Astrocyte (in vitro differentiated cells and primary cell): ENCODE results near the gene SOBP. TPM values are rescaled to one million over a fixed set of nuclear protein-coding genes. Genes with fewer than 3 reads are reported as not detected.

ENCODE experiments used
- DNase-seq: peaks from one replicate; pipeline ENCODE4 v3.0.0-alpha.2; 2010; ENCODE audit warnings: low read depth
- FAIRE-seq: peaks from 2 replicates; lab custom pipeline; 2011; peaks lifted over from hg19 to GRCh38; lab: Jason Lieb, UNC
- H2AFZ ChIP-seq: 2 replicates; pipeline ENCODE4 v1.6.0; 2012; ENCODE audit warnings: low read depth, low read length, inconsistent platforms
- H3K27ac ChIP-seq: 2 replicates; pipeline ENCODE4 v1.5.1; 2011; ENCODE audit warnings: low read depth, low read length, inconsistent platforms
- H3K27me3 ChIP-seq: 2 replicates; pipeline ENCODE4 v1.6.0; 2011; ENCODE audit warnings: low read length, inconsistent platforms; ENCODE audit not compliant: insufficient read depth
- H3K36me3 ChIP-seq: 2 replicates; pipeline ENCODE4 v1.5.1; 2011; ENCODE audit warnings: low read length, inconsistent platforms; ENCODE audit not compliant: insufficient read depth
- H3K4me1 ChIP-seq: 2 replicates; pipeline ENCODE4 v1.5.1; 2011; ENCODE audit warnings: low read length, inconsistent platforms; ENCODE audit not compliant: insufficient read depth
- H3K4me2 ChIP-seq: 2 replicates; pipeline ENCODE4 v1.6.0; 2012; ENCODE audit warnings: low read length, inconsistent platforms
- H3K4me3 ChIP-seq: 2 replicates; pipeline ENCODE4 v1.5.1; 2011; ENCODE audit warnings: low read depth, mild to moderate bottlenecking, low read length, inconsistent platforms; ENCODE audit not compliant: insufficient read depth
- H3K79me2 ChIP-seq: 2 replicates; pipeline ENCODE4 v1.6.0; 2012; ENCODE audit warnings: mild to moderate bottlenecking, low read length, inconsistent platforms; ENCODE audit not compliant: insufficient read depth
- H3K9ac ChIP-seq: 2 replicates; pipeline ENCODE4 v1.6.0; 2012; ENCODE audit warnings: mild to moderate bottlenecking, low read length, inconsistent platforms
- H3K9me3 ChIP-seq: 2 replicates; pipeline ENCODE4 v1.5.1; 2012; ENCODE audit warnings: low read depth, mild to moderate bottlenecking, low read length, inconsistent platforms; ENCODE audit not compliant: insufficient read depth
- H4K20me1 ChIP-seq: 2 replicates; pipeline ENCODE4 v1.6.0; 2012; ENCODE audit warnings: low read length, inconsistent platforms; ENCODE audit not compliant: insufficient read depth
- H3K27ac Mint-ChIP-seq: one replicate; pipeline ENCODE4 v1.8.0; 2021; ENCODE audit warnings: mild to moderate bottlenecking, mixed read lengths; ENCODE audit not compliant: unreplicated experiment
- H3K27me3 Mint-ChIP-seq: one replicate; pipeline ENCODE4 v1.8.0; 2021; ENCODE audit warnings: low read depth, mixed read lengths; ENCODE audit not compliant: unreplicated experiment
- H3K36me3 Mint-ChIP-seq: one replicate; pipeline ENCODE4 v1.8.0; 2021; ENCODE audit warnings: low read depth, mixed read lengths; ENCODE audit not compliant: unreplicated experiment
- H3K4me1 Mint-ChIP-seq: one replicate; pipeline ENCODE4 v1.8.0; 2021; ENCODE audit warnings: low read depth, mixed read lengths; ENCODE audit not compliant: unreplicated experiment
- H3K4me3 Mint-ChIP-seq: one replicate; pipeline ENCODE4 v1.8.0; 2021; ENCODE audit warnings: mild to moderate bottlenecking, moderate library complexity, mixed read lengths; ENCODE audit not compliant: unreplicated experiment
- H3K9me3 Mint-ChIP-seq: one replicate; pipeline ENCODE4 v1.8.0; 2021; ENCODE audit warnings: mild to moderate bottlenecking, mixed read lengths; ENCODE audit not compliant: unreplicated experiment
- CTCF ChIP-seq: IDR thresholded peaks from 2 replicates; pipeline ENCODE4 v1.5.1; 2011; ENCODE audit warnings: low read depth, mild to moderate bottlenecking, inconsistent platforms, low read length, moderate library complexity; ENCODE audit not compliant: insufficient read depth
- EZH2 ChIP-seq: IDR thresholded peaks from 2 replicates; pipeline ENCODE4 v1.6.1; 2012; ENCODE audit warnings: mild to moderate bottlenecking, low read length, inconsistent platforms; ENCODE audit not compliant: insufficient read depth
- total RNA-seq: library from RNA; stranded (reverse); gene quantifications from 2 replicates; pipeline ENCODE4 v1.2.1, GENCODE V29; 2021

The SOBP gene
- total RNA-seq, 1 donor from 2014 or later, result 4.7 TPM

DNA sequence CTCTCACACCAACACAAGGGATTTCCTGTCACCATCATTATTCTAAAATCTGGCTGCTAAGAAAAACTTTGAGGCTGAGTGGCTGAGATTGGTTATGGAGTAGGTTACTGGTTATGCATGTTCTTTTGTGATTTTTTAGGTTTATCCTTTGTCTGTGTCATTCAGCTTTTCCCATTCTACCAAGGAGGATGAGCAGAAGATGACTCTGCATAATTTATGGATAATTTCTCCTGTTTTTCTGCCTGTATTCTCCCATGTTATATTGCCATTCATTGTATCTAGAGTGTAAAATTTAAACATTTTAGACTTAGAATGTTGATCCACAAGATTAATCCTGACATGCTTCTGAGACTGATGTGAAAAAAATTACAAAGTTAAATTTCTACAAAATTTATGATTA lies 67.8 kb downstream of the SOBP start:
- Histone ChIP-seq H3K9ac (no peak overlapping the region), H3K36me3 (no peaks in the 10 kb centered on the region), H3K4me1 (no peaks in the 10 kb centered on the region), H3K4me3 (no peak overlapping the region), H3K27ac (no peak overlapping the region), H3K9me3 (no peaks in the 10 kb centered on the region), H3K79me2 (no peaks in the 10 kb centered on the region), H3K27me3 (no peaks in the 10 kb centered on the region), H2AFZ (no peak overlapping the region), H3K4me2 (no peak overlapping the region), H4K20me1 (no peaks in the 10 kb centered on the region)
- H3K4me1 Mint-ChIP-seq, result no peaks in the 10 kb centered on the region
- no peak for DNase-seq
- peaks cover 3% of the 10 kb centered on the region for H3K27me3 Mint-ChIP-seq
- no peak for FAIRE-seq
- H3K36me3 Mint-ChIP-seq, result peaks cover 5% of the 10 kb centered on the region
- H3K9me3 Mint-ChIP-seq, result no peaks in the 10 kb centered on the region
- no peak overlapping the region for H3K4me3 Mint-ChIP-seq
- TF ChIP-seq CTCF (no peak), EZH2 (no peak)
- H3K27ac Mint-ChIP-seq, result no peak overlapping the region

DNA sequence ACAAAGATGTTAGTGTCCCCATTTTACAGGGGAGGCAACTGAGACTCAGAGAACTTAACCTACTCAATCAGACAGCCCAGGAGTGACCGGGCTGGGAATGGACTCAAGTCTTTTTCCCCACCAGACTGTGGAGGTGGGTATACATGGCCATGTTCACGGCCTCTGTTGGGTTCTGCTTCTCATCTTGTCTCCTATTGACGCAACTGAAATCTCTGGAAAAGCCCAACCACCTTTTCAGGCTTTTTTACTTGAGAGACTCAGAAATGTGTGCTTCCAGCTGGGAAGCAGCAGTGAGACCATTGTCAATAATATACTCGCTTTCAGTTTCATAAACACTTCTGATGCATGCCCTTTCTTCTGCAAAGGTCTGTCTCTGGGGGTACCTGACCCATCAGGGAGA lies 70.7 kb downstream of the SOBP start:
- H3K27ac Mint-ChIP-seq, result no peak overlapping the region
- H3K27ac ChIP-seq, result no peak overlapping the region
- H3K4me1 ChIP-seq, result no peaks in the 10 kb centered on the region
- no peaks in the 10 kb centered on the region for H4K20me1 ChIP-seq
- no peak overlapping the region for H3K9ac ChIP-seq
- H3K4me1 Mint-ChIP-seq, result no peaks in the 10 kb centered on the region
- H3K36me3 Mint-ChIP-seq, result no peaks in the 10 kb centered on the region
- TF ChIP-seq EZH2 (no peak), CTCF (no peak)
- no peak overlapping the region for H3K4me3 ChIP-seq
- H3K4me2 ChIP-seq, result no peak overlapping the region
- DNase-seq, result no peak
- H2AFZ ChIP-seq, result no peak overlapping the region
- no peaks in the 10 kb centered on the region for H3K9me3 Mint-ChIP-seq
- no peak for FAIRE-seq
- no peaks in the 10 kb centered on the region for H3K9me3 ChIP-seq
- no peaks in the 10 kb centered on the region for H3K36me3 ChIP-seq
- H3K27me3 ChIP-seq, result no peaks in the 10 kb centered on the region
- H3K79me2 ChIP-seq, result no peaks in the 10 kb centered on the region
- no peaks in the 10 kb centered on the region for H3K27me3 Mint-ChIP-seq
- H3K4me3 Mint-ChIP-seq, result no peak overlapping the region

DNA sequence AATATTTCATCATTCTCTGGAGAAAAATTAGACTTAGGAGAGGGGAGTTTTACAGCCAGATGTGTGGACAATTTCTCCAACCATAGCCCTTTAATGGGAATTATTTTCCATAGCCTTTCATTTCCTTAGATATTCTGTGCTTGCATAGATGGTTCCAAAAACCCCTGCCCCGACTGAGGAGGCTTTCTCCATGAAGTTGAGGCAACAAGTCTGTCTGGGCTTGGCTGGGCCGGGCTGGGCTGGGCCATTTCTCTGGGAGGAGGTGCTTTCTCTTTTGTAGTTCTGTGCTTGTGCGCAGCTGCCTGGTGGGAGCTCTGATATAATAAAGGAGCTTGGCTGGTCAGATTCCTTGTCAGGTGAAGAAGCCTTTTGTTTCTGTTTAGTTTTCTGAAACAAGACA lies 71.4 kb downstream of the SOBP start:
- Mint-ChIP-seq H3K4me3 (no peak overlapping the region), H3K27ac (no peak overlapping the region), H3K36me3 (no peaks in the 10 kb centered on the region), H3K9me3 (no peaks in the 10 kb centered on the region), H3K27me3 (no peaks in the 10 kb centered on the region), H3K4me1 (no peaks in the 10 kb centered on the region)
- H3K4me2 ChIP-seq, result no peak overlapping the region
- no peaks in the 10 kb centered on the region for H3K9me3 ChIP-seq
- H3K27me3 ChIP-seq, result no peaks in the 10 kb centered on the region
- H3K4me1 ChIP-seq, result no peaks in the 10 kb centered on the region
- FAIRE-seq, result no peak
- TF ChIP-seq EZH2 (no peak), CTCF (no peak)
- H3K36me3 ChIP-seq, result no peaks in the 10 kb centered on the region
- no peak overlapping the region for H3K9ac ChIP-seq
- DNase-seq, result no peak
- no peaks in the 10 kb centered on the region for H4K20me1 ChIP-seq
- no peak overlapping the region for H3K4me3 ChIP-seq
- H3K27ac ChIP-seq, result no peak overlapping the region
- H3K79me2 ChIP-seq, result no peaks in the 10 kb centered on the region
- H2AFZ ChIP-seq, result no peak overlapping the region
